Activated CD4-positive, alpha-beta memory T cell treated with anti-CD3 and anti-CD28 coated beads, Interleukin-2, amount 10 ng/mL, durations not matched to agents 7 days and 5 days (primary cell): ENCODE results near the gene TRIM37. TPM values are rescaled to one million over a fixed set of nuclear protein-coding genes. Genes with fewer than 3 reads are reported as not detected.

Experiments used
- CTCF ChIA-PET: fragments of 350-600 bp; sonication (Branson Sonifier 250); formaldehyde crosslinking; loops from one replicate; lab custom pipeline; 2021; ENCODE audit warnings: antibody characterized with exemption, inconsistent platforms; lab: Charles Lee
- POLR2A ChIA-PET: fragments of 350-600 bp; sonication (Branson Sonifier 250); formaldehyde crosslinking; loops from one replicate; lab custom pipeline; 2021; ENCODE audit warnings: antibody characterized with exemption; lab: Charles Lee
- DNase-seq: peaks from one replicate; pipeline ENCODE4 v3.0.0-alpha.2; 2020
- H3K27ac Mint-ChIP-seq: one replicate; pipeline ENCODE4 v1.8.0; 2021; ENCODE audit warnings: mild to moderate bottlenecking, mixed read lengths
- H3K27me3 Mint-ChIP-seq: one replicate; pipeline ENCODE4 v1.8.0; 2021; ENCODE audit warnings: mixed read lengths
- H3K36me3 Mint-ChIP-seq: one replicate; pipeline ENCODE4 v1.8.0; 2021; ENCODE audit warnings: low read depth, mixed read lengths
- H3K4me1 Mint-ChIP-seq: one replicate; pipeline ENCODE4 v1.8.0; 2021; ENCODE audit warnings: mixed read lengths
- H3K4me3 Mint-ChIP-seq: one replicate; pipeline ENCODE4 v1.8.0; 2021; ENCODE audit warnings: mild to moderate bottlenecking, mixed read lengths
- H3K9me3 Mint-ChIP-seq: one replicate; pipeline ENCODE4 v1.8.0; 2021; ENCODE audit warnings: mixed read lengths
- total RNA-seq, 2 experiments: library from RNA; stranded (reverse); gene quantifications; one replicate each; pipeline ENCODE4 v1.2.3, GENCODE V29; 2021

Gene TRIM37
- total RNA-seq, 2 experiments from 2014 or later, result 23.7 to 24.5 TPM

DNA sequence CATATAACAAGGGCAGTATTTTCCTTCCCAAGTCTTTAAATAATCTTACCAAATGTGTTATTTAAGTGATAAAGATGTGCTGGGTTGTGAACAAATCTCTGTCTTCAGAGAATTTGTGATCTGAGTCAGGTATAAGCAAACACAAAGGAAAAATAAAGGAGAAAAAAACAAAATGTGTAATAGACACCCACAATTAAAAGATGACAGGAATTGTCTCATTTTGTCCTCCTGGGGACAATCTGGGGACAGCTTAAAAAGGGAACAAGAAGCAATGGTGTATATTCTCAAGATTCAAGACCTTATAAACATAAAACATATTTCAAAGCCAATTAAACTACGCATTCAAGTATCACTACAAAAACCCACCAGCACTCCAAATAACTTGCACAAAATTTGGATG, 107.2 kb downstream of the TRIM37 start:
- DNase-seq, result no peak
- ChIA-PET CTCF (interaction anchor here (0.5 kb wide), 1 partner anchor 9 kb away, joined by 6 read pairs; no protein-coding TSS in a partner anchor), POLR2A (interaction anchor here (1.1 kb wide), 1 partner anchor 368 kb away, joined by 4 read pairs; no protein-coding TSS in a partner anchor)
- Mint-ChIP-seq H3K27ac (no peak overlapping the region), H3K9me3 (no peaks in the 10 kb centered on the region), H3K4me1 (peaks cover 30% of the 10 kb centered on the region), H3K36me3 (peaks cover 34% of the 10 kb centered on the region), H3K4me3 (no peak overlapping the region), H3K27me3 (no peaks in the 10 kb centered on the region)

DNA sequence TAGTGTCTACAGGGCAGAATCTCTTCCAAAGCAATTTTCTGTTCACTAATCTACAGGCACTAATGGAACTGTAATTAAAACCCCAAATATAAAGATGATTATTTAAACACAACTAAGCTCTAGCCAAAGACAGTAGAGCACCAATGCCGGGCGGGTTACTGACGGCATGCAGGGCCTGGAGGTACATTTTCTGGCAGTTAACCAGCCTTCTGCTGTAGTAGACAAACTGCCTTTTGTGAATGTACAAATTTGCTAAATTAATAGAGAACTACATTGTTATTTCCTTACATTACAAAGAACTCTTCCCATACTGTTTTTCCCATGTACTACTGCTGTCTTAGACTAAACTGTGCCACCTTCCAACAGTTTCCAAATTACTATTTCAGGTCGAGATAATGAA, 107.8 kb downstream of the TRIM37 start:
- DNase-seq, result no peak
- H3K9me3 Mint-ChIP-seq, result no peaks in the 10 kb centered on the region
- no peak overlapping the region for H3K4me3 Mint-ChIP-seq
- H3K4me1 Mint-ChIP-seq, result peaks cover 26% of the 10 kb centered on the region
- peaks cover 34% of the 10 kb centered on the region for H3K36me3 Mint-ChIP-seq
- no peak overlapping the region for H3K27ac Mint-ChIP-seq
- H3K27me3 Mint-ChIP-seq, result no peaks in the 10 kb centered on the region
- ChIA-PET CTCF (interaction anchor here (0.5 kb wide), 1 partner anchor 9 kb away, joined by 6 read pairs; no protein-coding TSS in a partner anchor), POLR2A (interaction anchor here (1.2 kb wide), 1 partner anchor 367 kb away, joined by 5 read pairs; no protein-coding TSS in a partner anchor)

DNA sequence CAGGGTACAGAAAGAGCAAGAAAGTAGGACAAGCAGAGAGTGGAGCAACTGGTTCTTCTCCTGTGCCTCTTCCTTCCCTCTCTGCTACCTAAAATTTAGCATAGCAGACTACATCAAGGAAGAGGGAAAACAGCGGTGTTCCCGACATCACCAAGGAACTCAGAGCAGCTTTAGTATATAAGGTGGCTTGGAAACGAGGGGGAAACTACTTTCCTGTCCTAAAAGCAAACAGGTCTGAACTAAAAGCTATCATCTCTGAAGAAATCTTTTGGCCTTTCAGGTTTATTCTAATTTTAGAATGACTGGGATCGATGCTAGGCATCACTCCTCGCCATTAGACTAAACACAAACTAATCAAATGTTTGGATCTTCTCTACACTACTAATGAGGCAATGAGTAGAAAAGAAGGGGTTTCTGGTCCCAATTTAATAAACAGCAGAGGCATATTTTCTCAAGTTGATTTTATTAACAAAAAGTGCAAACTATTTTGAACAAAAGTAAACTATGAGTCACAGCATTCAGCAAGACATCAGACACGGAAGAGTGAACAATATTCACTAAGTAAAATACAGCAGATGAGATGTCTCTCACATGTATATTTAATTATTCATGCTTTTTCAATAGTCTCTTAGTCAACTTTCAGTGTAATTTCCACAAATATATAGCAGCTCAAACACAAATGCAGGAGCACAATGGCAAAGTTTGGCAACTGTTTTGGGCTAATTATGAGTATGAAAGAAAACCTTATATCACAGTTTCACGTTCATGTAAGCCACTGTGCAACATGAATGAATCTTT, 108.7 kb downstream of the TRIM37 start:
- peaks cover 39% of the 10 kb centered on the region for H3K36me3 Mint-ChIP-seq
- no peak for DNase-seq
- CTCF ChIA-PET, result no interaction called here
- no peak overlapping the region for H3K27ac Mint-ChIP-seq
- H3K4me3 Mint-ChIP-seq, result no peak overlapping the region
- POLR2A ChIA-PET, result interaction anchor here (0.7 to 1.2 kb wide), 2 partner anchors 366 kb away, joined by 3 to 5 read pairs; no protein-coding TSS in a partner anchor
- H3K4me1 Mint-ChIP-seq, result peaks cover 22% of the 10 kb centered on the region
- no peaks in the 10 kb centered on the region for H3K9me3 Mint-ChIP-seq
- H3K27me3 Mint-ChIP-seq, result no peaks in the 10 kb centered on the region

DNA sequence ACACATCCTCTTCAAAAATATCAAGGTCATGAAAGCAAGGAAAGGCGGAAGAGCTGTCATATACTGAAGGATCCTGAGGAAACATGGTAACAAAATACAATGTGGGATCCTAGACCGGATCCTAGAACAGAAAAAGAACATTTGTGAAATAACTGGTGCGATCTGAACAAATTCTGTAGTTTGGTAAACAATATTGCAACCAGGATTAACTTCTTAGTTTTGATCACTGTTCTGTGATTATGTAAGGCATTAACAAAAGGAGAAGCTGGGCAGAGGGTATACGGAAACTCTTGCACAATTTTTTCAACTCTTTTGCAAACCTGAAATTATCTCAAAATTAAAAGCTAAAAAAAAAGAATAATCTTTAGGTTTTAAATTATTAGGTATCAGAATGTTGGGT, 109.7 kb downstream of the TRIM37 start:
- Mint-ChIP-seq H3K9me3 (no peaks in the 10 kb centered on the region), H3K36me3 (peaks cover 40% of the 10 kb centered on the region), H3K4me3 (no peak overlapping the region), H3K27ac (no peak overlapping the region), H3K27me3 (no peaks in the 10 kb centered on the region), H3K4me1 (peaks cover 17% of the 10 kb centered on the region)
- no peak for DNase-seq
- ChIA-PET POLR2A (interaction anchor here (0.7 kb wide), 1 partner anchor 365 kb away, joined by 3 read pairs; no protein-coding TSS in a partner anchor), CTCF (interaction anchor here (0.7 kb wide), 1 partner anchor 11 kb away, joined by 3 read pairs; no protein-coding TSS in a partner anchor)

DNA sequence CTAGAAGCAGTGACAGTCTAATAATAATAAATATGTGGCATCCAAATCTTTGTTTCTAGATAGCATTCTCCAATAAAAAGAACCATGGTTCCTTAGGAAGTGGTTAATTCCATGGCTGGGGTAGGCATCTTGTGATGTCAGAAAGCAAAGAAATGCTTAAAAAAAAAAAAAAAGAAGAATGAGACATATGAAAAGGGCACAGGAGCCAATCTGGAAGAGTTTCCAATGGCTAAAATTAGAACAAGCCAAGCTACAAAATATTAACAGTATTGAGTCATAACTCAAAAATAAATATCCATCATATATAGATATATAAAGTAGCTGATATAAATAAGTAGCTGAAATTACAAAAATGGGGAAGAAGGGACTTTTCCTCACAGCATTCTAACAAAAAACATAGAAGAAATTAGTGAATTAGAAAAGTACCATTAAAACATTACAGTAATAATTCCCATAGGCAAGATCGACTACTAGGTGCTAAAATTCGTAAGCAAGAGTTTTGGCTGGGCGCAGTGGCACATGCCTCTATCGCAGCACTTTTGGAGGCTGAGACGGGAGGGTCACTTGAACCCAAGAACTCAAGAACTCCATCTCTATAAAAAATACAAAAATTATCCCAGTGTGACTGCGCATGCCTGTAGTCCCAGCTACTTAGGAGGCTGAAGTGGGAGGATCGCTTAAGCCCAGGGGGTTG, 111.3 kb downstream of the TRIM37 start:
- peaks cover 36% of the 10 kb centered on the region for H3K36me3 Mint-ChIP-seq
- H3K27me3 Mint-ChIP-seq, result no peaks in the 10 kb centered on the region
- H3K4me1 Mint-ChIP-seq, result peaks cover 11% of the 10 kb centered on the region

DNA sequence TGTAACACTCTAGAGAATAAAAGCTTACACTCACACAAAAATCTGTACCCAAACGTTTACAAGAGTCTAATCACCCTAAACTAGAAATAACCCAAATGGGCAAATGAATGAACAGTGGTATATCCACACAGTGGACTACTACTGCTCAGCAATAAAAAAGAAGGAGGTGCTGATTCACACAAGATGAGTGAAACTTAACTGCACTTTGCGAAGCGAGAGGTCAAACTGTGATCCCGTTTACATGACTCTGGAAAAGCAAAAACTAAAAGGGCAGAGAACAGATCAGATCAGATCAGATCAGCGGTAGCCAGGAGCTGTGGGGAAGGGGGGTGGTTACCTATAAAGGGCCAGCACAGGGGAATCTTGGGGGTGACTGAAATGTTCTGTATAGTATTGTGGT, 113.4 kb downstream of the TRIM37 start:
- no peaks in the 10 kb centered on the region for H3K9me3 Mint-ChIP-seq
- peaks cover 14% of the 10 kb centered on the region for H3K4me1 Mint-ChIP-seq
- no peak overlapping the region for H3K4me3 Mint-ChIP-seq
- peaks cover 26% of the 10 kb centered on the region for H3K36me3 Mint-ChIP-seq
- no peak overlapping the region for H3K27ac Mint-ChIP-seq
- ChIA-PET POLR2A (interaction anchor here (0.7 kb wide), 1 partner anchor 361 kb away, joined by 4 read pairs; no protein-coding TSS in a partner anchor), CTCF (no interaction called here)
- no peaks in the 10 kb centered on the region for H3K27me3 Mint-ChIP-seq
- no peak for DNase-seq

More for the DNA sequence above, 111.3 kb downstream of the TRIM37 start:
- Mint-ChIP-seq H3K4me3 (no peak overlapping the region), H3K9me3 (no peaks in the 10 kb centered on the region), H3K27ac (no peak overlapping the region)
- no peak for DNase-seq
- POLR2A ChIA-PET, result no interaction called here
- CTCF ChIA-PET, result interaction anchor here (0.6 to 0.7 kb wide), 2 partner anchors 13 to 366 kb away, joined by 3 read pairs; no protein-coding TSS in a partner anchor

DNA sequence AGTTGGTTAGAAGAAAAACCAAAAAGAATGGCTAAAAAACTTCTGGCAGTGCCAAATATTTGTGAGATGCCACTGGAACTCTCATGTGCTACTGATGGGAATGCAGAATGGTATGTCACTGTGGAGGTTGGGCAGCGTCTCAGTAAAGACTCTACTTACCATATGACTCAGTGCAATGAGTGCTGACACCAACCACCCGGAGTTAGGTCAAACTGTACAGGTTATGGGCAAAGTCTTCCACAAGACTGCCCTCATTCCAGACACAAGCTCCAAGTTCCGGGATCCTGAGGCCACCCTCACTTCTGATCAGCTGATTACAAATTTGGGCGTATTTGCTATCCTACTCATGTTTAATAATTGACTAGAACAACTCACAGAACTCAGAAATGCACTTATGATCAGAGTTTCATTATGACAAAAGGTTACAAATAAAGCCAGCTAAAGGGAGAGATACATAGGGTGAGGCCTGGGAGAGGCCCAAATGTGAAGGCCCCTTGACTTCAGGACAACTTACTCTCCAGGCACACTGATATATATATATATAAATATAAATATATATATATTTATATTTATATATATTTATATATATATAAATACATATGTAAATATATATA, 114.9 kb downstream of the TRIM37 start:
- Mint-ChIP-seq H3K36me3 (peaks cover 15% of the 10 kb centered on the region), H3K27me3 (no peaks in the 10 kb centered on the region), H3K9me3 (no peaks in the 10 kb centered on the region), H3K4me1 (peaks cover 14% of the 10 kb centered on the region), H3K27ac (peak overlapping the region; percentile 55), H3K4me3 (no peak overlapping the region)
- DNase-seq, result no peak
- ChIA-PET CTCF (interaction anchor here (0.7 kb wide), 1 partner anchor 13 kb away, joined by 4 read pairs; no protein-coding TSS in a partner anchor), POLR2A (no interaction called here)

DNA sequence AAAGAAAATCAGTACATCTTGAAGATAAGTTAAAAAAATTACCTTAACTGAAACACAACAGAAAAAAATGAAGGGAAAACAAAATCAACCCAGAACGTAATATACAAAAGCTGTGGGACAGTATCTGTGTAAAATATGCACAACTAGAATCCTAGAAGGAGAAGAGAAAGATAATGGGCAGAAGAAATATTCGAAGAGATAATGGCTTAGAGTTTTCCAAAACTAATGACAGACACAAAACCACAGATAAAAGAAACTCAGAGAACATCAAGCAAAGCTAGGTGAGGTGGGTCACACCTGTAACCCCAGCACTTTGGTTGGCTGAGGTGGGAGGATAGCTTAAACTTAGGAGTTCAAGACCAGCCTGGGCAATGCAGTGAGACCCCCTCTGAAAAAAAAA, 117.1 kb downstream of the TRIM37 start:
- no peak for DNase-seq
- H3K4me3 Mint-ChIP-seq, result no peak overlapping the region
- no peaks in the 10 kb centered on the region for H3K9me3 Mint-ChIP-seq
- ChIA-PET CTCF (interaction anchor here (0.7 kb wide), 1 partner anchor 466 kb away, joined by 4 read pairs; no protein-coding TSS in a partner anchor), POLR2A (interaction anchor here (1.3 kb wide), 1 partner anchor 357 kb away, joined by 4 read pairs; no protein-coding TSS in a partner anchor)
- H3K36me3 Mint-ChIP-seq, result peaks cover 13% of the 10 kb centered on the region
- peaks cover 14% of the 10 kb centered on the region for H3K4me1 Mint-ChIP-seq
- no peaks in the 10 kb centered on the region for H3K27me3 Mint-ChIP-seq
- H3K27ac Mint-ChIP-seq, result no peak overlapping the region

DNA sequence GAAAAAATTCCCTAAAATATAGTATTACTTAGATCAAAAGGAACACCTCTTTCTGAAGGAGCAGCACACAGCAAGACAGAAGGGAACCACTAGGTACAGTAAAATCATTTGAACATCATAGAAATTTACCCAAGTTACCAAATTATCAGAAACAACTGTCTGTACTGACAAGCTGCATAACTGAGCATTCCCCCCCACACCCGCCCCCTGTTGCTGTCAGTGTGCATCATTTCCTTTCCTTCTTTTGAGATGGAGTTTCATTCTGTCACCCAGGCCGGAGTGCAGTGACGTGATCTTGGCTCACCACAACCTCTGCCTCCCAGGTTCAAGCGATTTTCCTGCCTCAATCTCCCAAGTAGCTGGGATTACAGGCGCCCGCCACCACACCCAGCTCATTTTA, 120.7 kb downstream of the TRIM37 start:
- H3K27me3 Mint-ChIP-seq, result no peaks in the 10 kb centered on the region
- no peak overlapping the region for H3K27ac Mint-ChIP-seq
- ChIA-PET CTCF (interaction anchor here (0.7 kb wide), 1 partner anchor 415 kb away, joined by 3 read pairs; no protein-coding TSS in a partner anchor), POLR2A (interaction anchor here (0.5 kb wide), 1 partner anchor 120 kb away, joined by 3 read pairs; no protein-coding TSS in a partner anchor)
- H3K9me3 Mint-ChIP-seq, result no peaks in the 10 kb centered on the region
- no peak overlapping the region for H3K4me3 Mint-ChIP-seq
- H3K4me1 Mint-ChIP-seq, result peaks cover 5% of the 10 kb centered on the region
- peaks cover 4% of the 10 kb centered on the region for H3K36me3 Mint-ChIP-seq
- no peak for DNase-seq

DNA sequence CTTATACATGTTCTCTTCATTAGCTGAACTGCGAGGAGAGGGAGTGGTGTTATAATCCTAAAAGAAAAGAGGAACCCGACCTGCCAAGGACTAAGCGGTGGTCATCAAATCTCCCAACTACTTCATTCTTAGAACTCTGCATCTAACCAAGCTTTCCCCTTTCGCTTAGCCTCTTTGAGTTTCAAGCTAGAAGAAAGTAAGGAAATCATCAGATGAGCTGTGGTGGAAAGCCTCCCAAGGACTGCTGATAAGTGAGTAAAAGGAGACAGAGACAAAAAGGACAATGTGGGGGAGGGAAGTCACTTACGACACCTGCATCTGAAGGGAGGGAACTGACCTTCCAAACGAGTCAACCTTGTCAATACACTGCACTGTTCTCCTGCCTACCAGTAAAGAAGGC, 121.3 kb downstream of the TRIM37 start:
- H3K36me3 Mint-ChIP-seq, result peaks cover 4% of the 10 kb centered on the region
- no peak overlapping the region for H3K4me3 Mint-ChIP-seq
- no peak for DNase-seq
- H3K9me3 Mint-ChIP-seq, result no peaks in the 10 kb centered on the region
- H3K27ac Mint-ChIP-seq, result no peak overlapping the region
- ChIA-PET CTCF (no interaction called here), POLR2A (interaction anchor here (0.5 kb wide), 1 partner anchor 120 kb away, joined by 3 read pairs; no protein-coding TSS in a partner anchor)
- no peaks in the 10 kb centered on the region for H3K27me3 Mint-ChIP-seq
- H3K4me1 Mint-ChIP-seq, result peaks cover 6% of the 10 kb centered on the region

DNA sequence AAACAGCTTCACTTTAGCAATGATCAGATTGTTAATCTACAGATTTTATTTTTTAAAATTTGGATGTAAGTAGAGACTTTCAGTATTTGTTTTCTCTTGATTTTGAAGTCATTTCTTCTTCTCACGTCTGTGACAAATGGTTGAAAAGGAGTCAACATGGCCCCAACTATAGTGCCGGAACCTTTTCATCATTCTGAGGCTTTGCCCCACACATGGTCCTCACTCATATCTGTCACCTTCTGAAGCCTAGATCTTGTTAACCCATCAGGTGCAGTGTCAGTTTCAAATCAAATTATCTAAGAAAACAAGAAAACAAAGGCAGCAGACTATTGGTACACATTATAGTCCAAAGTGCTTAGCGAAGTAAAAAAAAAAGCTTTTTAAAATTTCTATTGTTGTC, 124.1 kb downstream of the TRIM37 start:
- ChIA-PET CTCF (interaction anchor here (0.6 kb wide), 1 partner anchor 13 kb away, joined by 3 read pairs; no protein-coding TSS in a partner anchor), POLR2A (no interaction called here)
- Mint-ChIP-seq H3K4me1 (peaks cover 4% of the 10 kb centered on the region), H3K27me3 (no peaks in the 10 kb centered on the region), H3K4me3 (no peak overlapping the region), H3K36me3 (no peaks in the 10 kb centered on the region), H3K27ac (no peak overlapping the region), H3K9me3 (no peaks in the 10 kb centered on the region)
- no peak for DNase-seq

DNA sequence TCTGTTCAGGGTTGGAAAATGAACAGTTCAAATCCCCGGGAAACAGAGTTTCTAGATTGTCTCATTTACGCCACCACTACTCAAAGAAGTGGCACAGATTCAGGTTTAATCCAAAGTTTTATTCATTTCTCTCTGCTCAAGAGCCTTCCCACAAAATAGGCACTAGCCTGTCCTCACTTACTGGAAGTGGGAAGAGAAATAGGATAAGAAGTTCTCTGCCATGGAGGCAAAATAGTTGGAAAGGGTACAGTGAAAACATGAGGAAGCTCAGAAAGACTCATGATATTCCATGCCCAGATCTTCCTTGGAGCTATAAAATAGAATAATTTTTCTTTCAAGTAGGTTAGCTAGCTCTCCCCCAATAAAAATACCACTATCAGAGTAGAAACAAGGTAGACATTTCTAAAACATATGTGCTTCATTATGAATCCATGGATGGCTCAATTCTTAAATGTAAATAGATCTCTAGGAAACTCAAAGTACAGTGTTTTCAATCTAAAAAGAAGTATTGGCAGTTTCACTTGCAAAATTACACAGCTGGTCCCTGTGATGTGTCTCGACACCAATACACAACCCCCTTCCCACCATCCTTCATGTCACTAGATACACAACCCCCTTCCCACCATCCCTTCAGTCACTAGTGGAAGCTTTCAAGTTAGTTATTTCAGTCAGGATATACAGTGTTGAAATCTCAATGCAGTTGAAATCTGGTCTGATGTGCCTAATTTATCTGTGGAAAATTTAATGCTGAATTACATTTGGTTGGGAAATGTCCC, 125.8 kb downstream of the TRIM37 start:
- no peak overlapping the region for H3K4me3 Mint-ChIP-seq
- H3K36me3 Mint-ChIP-seq, result no peaks in the 10 kb centered on the region
- H3K27me3 Mint-ChIP-seq, result no peaks in the 10 kb centered on the region
- no peaks in the 10 kb centered on the region for H3K9me3 Mint-ChIP-seq
- ChIA-PET POLR2A (no interaction called here), CTCF (no interaction called here)
- no peak for DNase-seq
- H3K27ac Mint-ChIP-seq, result no peak overlapping the region
- peaks cover 4% of the 10 kb centered on the region for H3K4me1 Mint-ChIP-seq
